GM19043 (cell line): Measurements from ENCODE around the gene ALG8.

Experiments used
- ATAC-seq: cut with Tn5 transposase; IDR thresholded peaks from one replicate; pipeline ENCODE4 v1.9.1; 2021; ENCODE audit warnings: low read depth; ENCODE audit not compliant: unreplicated experiment

ALG8 gene

DNA sequence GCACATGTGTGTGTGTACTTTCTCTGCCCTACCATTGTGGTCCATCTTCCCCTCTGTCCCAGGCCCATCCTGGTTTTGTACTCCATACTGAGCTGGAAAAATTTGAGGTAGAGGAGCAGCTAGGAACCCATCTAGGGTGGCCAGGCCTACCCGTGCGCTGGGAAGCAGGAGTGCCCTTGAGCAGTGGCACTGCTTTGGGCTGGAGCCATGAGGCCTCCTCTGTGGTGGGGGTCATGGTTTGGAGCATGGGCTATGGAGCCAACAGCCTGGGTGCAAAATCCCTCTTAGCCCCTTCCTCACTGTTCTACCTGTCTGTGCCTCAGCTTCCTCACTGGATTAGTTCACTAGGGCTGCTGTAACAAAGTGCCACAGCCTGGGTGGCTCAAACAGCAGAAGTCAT is 21.9 kb upstream of the ALG8 start:
- no peak for ATAC-seq

DNA sequence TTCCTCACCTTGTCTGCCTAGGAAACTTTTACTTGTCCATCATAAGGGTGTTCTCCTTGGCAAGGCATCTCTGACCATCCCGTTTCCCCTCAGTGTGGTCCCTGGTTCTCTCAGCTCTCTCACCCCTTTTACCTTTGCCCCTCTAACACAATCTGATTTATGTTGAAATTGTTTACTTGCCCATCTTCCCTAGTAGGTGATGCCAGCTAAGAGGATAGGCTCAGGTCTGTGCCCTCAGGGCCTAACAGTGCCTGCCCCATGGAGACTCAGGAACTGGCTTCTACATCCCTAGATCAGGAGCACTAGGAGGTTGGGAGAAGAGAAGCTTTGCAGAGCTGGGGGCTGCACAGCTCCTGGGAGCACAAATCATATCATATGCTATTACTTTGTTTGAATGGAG is 21.1 kb upstream of the ALG8 start:
- no peak for ATAC-seq

- no peak for ATAC-seq
These were observed 19.7 kb upstream of the ALG8 start for GRCh38 chr11:78158987-78159652.

DNA sequence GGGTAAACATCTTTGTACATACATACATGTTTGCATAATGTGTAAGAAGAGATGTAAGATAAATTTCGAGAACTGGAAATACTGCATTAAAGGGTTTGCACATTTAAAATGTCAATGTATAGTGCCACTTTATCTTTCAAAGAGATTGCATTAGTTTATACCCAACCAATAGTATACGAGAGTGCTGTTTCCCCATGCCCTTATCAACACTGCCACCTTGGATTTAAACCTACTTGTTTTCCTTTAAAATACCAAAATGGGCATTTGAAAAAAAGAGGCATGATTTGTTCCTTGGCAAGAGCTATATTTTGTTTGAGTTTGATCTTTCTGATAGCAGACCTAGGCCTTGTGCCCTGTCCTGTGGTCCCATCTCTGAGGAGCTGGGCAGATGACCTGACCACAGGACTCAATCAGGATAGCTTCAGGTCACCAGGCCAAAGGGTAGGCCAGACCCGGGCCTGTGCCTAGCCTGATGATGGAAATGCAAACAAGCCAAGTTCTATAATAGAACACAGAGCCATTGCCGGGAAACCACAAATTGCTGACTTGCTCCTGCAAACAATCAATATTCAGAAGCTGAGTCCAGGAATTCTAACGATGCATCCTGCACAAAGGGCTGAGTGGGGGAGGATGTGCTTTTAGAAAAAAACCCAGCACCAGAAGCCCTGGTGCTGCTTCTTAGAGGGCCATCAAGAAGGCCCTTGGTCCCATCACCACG is 16.9 kb upstream of the ALG8 start:
- ATAC-seq, result no peak

DNA sequence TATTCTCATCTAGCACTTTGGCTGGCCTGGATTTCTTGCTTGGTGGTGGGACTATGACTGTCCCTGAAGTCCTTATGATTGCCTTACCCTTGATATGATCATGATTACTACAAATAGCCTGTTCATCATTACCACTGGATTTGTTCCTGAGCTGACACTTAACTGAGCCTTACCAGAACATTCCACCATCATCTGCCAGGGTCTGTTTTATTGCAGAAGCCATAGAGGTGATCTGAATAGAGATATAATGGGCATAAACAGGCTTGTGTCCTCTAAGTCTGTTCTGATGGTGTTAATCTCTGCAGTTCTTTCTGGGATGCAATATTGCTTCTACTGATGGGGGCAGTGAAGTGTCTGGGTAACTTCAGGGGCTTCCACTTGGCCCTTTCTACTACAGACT is 12.4 kb upstream of the ALG8 start:
- no peak for ATAC-seq

DNA sequence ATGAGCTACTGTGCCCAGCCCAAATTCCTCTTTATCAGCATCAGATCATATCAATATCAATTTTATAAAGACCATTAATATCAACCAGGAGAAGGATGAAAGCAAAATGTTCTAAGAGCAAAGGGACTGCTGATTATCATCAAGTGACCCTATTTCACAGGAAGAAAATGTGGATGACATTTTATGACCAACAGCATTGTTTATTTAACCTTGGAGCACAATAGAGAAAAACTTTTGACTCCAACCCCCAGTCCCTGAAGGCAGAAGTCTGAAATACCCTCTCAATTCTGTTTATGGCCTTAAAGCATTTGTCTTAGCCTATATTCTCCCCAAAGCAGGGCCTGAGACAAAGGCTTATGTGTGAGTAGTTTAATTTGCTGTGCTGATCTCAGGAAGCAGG is 11.3 kb upstream of the ALG8 start:
- no peak for ATAC-seq

DNA sequence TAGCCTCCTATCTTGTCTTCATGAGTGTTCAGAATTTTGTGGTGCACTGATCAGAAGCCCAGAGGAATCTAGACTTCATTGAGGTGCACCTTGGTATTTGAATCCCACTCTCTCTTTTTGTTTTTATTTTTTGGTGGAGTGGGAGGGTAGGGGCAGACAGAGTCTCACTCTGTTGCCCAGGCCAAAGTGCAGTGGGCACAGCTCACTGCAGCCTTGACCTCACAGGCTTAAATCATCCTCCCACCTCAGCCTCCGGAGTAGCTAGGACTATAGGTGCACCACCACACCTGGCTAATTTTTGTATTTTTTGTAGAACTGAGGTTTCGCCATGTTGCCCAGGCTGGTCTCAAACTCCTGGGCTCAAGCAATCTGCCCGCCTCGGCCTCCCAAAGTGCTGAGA is 10.9 kb upstream of the ALG8 start:
- ATAC-seq, result no peak

DNA sequence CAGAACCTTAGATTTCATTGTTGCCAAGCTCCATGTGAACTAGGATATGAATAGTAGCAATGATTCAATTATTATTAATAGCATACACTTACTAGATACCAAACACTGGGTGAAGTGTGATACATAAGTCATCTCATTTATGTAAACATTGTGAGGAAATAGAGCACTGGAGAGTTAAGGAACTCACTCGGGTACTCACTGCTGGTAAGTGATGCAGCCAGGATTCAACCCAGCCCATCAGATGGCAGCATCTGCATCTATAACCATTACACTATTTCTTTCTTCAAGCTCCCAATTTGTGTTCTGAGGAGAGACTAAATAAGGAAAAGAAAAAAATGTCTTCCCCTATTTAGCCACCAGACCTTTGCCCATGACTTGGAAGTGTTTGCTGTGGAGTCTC is 10.2 kb upstream of the ALG8 start:
- no peak for ATAC-seq

- ATAC-seq, result no peak
These were observed 8.4 kb upstream of the ALG8 start for GRCh38 chr11:78147807-78148206.

GRCh38 chr11:78145511-78146025 is 6.1 kb upstream of the ALG8 start:
- no peak for ATAC-seq

GRCh38 chr11:78140392-78141077 is 1.1 kb upstream of the ALG8 start:
- ATAC-seq, result no peak

- ATAC-seq, result peak; percentile 16
These were observed 568 bp downstream of the ALG8 start for GRCh38 chr11:78138694-78139421.

DNA sequence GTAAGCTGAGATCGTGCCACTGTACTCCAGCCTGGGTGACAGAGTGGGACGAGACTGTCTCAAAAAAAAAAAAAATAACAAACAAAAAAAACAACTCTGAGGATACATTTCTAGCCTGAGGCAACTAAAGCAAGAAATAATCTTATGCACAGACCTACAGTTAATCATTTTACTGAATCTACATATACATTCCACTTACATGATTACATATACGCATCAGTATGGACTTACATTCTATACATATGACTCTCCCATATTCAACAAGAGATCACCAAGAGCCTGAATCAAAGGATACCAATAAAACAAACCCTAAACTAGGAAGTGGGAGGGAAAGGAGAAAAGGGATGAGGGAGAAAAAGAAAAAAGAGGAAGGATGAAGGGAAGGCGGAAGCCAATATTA is 1.1 kb downstream of the ALG8 start:
- ATAC-seq, result no peak

DNA sequence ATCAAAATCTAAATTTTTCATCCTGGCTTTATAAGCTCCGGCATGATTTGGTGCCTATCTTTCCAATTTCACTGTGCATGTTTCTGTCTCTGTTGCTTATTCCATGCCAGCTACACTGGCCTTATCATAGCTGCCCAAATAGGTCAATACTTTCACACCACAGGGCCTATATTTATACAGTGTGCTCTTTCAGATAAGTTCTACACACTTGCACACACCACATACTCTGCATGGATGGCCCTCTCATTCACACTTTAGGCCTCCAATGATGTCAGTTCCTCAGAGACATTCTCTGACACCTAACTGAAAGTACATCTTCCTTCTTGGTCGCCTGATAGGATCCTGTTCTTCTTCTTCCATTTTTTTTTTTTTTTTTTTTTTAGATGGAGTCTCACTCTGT is 7.0 kb downstream of the ALG8 start:
- ATAC-seq, result no peak

GRCh38 chr11:78131956-78132355 is 7.5 kb downstream of the ALG8 start:
- ATAC-seq, result no peak

- ATAC-seq, result no peak
These were observed 12.0 kb downstream of the ALG8 start for GRCh38 chr11:78127403-78127802.

DNA sequence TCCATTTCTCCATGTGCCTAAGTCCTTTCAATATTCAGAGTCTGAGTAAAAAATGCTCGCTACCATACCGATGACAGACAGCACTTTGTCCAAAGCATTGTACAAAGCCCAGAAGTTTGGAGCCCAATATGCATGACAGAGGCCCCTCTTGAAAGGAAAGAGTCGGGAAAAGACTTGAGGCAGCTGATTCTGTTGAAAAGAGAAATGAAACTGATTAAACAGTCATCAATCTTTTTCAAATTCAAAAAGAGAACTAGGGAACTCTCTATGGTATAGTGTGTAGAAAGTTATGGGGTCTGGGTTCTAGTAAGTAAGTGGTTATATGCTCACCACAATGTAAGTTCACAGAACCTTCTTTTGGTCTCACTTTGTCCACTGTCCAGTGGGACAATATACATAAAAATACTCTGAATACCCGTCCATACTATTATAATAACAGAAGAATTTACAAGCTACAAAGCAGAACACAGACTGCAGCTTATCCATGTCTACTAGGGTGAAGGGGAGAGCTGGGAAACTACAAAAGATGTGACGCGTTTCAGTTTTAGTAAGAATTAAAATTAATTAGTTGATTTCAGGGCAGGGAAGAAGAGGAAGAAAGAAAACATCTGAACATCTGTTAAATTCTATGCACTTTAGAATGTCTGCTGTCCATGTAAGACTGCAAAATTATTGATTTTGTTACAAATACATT is 26.7 kb downstream of the ALG8 start:
- peak; percentile 57 for ATAC-seq

- no peak for ATAC-seq
These were observed 28.1 kb downstream of the ALG8 start for GRCh38 chr11:78111298-78111697.

- ATAC-seq, result no peak
These were observed 28.6 kb downstream of the ALG8 start for GRCh38 chr11:78110830-78111229.

DNA sequence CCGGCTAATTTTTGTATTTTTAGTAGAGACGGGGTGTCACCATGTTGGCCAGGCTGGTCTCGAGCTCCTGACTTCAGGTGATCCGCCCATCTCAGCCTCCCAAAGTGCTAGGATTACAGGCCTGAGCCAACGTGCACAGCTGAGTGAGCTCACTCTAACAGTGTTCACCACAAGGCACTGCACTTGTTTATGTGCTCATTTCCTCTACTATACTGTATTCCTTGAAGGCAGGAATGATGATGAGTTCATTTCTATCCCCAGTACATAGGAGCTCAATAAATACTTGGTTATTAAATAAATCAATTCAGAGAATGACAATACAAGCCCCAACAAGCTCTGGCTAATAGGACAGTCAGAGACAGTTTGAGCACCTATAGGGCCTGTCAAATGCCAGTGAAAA is 29.1 kb downstream of the ALG8 start:
- ATAC-seq, result no peak
